PFSK-1 (cell line): ENCODE results near the gene THBS4.

Experiments
- FOXP2 ChIP-seq: optimal IDR thresholded peaks from 2 replicates; pipeline ENCODE3; 2011; ENCODE audit warnings: borderline replicate concordance, control low read depth, inconsistent platforms; ENCODE audit not compliant: insufficient read depth; ENCODE audit errors: extremely low read length, extremely low read depth
- POLR2AphosphoS5 ChIP-seq: IDR thresholded peaks from 2 replicates; pipeline ENCODE4 v1.6.1; 2012; ENCODE audit warnings: low read depth, mild to moderate bottlenecking, control low read depth, low read length, moderate library complexity
- SIN3A ChIP-seq: IDR thresholded peaks from 2 replicates; pipeline ENCODE4 v1.6.1; 2012; ENCODE audit warnings: mild to moderate bottlenecking, low read length, moderate library complexity, borderline replicate concordance; ENCODE audit not compliant: insufficient read depth
- TAF1 ChIP-seq: IDR thresholded peaks from 2 replicates; pipeline ENCODE4 v1.6.1; 2012; ENCODE audit warnings: low read length, control low read depth, borderline replicate concordance; ENCODE audit not compliant: insufficient read depth
- TF ChIP-seq, protein P1 (sequence below), 2 experiments: IDR thresholded peaks; 2 replicates each; pipeline versions ENCODE4 v1.6.1 to v1.8.0; 2011 to 2012; ENCODE audit warnings: low read depth in 2 of 2, low read length in 2 of 2, control low read depth in 1 of 2, inconsistent platforms in 1 of 2, mild to moderate bottlenecking in 1 of 2, moderate library complexity in 1 of 2; ENCODE audit not compliant: insufficient read depth in 1 of 2

Gene THBS4

DNA sequence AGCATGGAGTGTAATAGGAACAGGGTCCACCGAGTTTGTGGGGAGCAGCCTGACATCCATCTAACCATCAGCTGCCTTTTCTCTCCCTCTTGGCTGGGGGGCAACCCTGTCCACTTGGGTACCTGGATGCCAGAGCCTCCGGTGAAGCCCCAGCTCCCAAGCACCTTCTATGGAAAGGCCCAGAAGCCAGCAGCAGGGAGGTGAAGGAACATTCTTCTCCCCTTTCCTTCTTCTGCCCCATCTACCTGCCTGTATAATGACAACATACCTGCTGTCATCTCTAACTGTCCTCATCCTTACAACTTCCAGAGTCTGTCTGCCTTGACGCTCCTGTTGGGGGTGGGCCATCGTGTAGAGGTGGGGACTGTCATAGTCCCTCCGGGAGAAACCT is 33.1 kb downstream of the THBS4 start:
- TF ChIP-seq, protein P1, sequence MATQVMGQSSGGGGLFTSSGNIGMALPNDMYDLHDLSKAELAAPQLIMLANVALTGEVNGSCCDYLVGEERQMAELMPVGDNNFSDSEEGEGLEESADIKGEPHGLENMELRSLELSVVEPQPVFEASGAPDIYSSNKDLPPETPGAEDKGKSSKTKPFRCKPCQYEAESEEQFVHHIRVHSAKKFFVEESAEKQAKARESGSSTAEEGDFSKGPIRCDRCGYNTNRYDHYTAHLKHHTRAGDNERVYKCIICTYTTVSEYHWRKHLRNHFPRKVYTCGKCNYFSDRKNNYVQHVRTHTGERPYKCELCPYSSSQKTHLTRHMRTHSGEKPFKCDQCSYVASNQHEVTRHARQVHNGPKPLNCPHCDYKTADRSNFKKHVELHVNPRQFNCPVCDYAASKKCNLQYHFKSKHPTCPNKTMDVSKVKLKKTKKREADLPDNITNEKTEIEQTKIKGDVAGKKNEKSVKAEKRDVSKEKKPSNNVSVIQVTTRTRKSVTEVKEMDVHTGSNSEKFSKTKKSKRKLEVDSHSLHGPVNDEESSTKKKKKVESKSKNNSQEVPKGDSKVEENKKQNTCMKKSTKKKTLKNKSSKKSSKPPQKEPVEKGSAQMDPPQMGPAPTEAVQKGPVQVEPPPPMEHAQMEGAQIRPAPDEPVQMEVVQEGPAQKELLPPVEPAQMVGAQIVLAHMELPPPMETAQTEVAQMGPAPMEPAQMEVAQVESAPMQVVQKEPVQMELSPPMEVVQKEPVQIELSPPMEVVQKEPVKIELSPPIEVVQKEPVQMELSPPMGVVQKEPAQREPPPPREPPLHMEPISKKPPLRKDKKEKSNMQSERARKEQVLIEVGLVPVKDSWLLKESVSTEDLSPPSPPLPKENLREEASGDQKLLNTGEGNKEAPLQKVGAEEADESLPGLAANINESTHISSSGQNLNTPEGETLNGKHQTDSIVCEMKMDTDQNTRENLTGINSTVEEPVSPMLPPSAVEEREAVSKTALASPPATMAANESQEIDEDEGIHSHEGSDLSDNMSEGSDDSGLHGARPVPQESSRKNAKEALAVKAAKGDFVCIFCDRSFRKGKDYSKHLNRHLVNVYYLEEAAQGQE (IDR thresholded peaks at IDR 0.05; ENCODE audit: insufficient read depth in 1 of 2, low read depth in 2 of 2, low read length in 2 of 2), result no peak
- no peak for TF ChIP-seq FOXP2
- TF ChIP-seq SIN3A, result no peak
- TF ChIP-seq POLR2AphosphoS5, result no peak
- TF ChIP-seq TAF1, result no peak

DNA sequence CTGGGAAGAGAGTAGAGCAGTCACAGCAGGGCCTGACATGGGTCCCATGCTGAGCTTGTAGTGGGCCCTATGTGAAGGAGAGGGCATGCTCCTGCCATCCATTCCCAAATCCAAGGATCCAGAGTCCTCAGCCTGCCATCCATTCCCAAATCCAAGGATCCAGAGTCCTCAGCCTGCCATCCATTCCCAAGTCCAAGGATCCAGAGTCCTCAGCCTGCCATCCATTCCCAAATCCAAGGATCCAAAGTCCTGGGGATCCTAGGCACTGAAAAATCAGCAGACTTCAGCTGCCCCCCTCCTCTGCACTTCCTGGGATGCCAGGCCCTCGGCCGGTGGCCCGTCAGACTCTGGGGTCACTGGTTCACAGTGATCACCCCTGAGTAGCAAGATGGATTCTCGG is 33.6 kb downstream of the THBS4 start:
- TF ChIP-seq, protein P1 (IDR thresholded peaks at IDR 0.05; ENCODE audit: insufficient read depth in 1 of 2, low read depth in 2 of 2, low read length in 2 of 2), result no peak
- TF ChIP-seq SIN3A, result no peak
- TF ChIP-seq TAF1, result no peak
- no peak for TF ChIP-seq POLR2AphosphoS5
- no peak for TF ChIP-seq FOXP2

DNA sequence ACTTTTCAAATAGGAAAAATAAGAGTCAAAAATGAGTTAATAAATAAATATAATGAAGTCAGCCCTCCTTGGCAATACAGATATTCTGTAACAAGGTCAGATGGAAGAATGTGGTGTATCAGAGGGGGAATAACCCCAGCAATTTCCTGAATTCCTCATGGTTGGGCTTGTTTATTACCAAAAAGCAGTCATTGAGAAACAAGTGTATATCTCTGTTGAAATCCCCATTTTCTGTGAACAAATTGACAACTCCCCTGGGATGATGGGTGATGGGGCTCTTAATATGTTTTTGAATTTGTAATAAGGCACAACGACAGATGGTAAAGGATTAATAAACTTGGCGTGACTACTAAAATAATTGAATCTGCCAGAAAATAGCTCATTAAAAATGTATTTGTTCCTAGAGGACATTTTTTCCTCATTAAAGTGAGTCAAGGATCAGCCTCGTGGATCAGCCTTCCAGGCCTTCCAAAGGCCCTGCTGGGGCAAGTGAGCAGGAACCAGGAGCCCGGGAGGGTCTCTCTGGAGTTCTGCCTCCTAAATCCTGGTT is 34.2 kb downstream of the THBS4 start:
- TF ChIP-seq FOXP2 (no peak), SIN3A (no peak), TAF1 (no peak), POLR2AphosphoS5 (no peak)
- TF ChIP-seq, protein P1 (IDR thresholded peaks at IDR 0.05; ENCODE audit: insufficient read depth in 1 of 2, low read depth in 2 of 2, low read length in 2 of 2), result no peak

DNA sequence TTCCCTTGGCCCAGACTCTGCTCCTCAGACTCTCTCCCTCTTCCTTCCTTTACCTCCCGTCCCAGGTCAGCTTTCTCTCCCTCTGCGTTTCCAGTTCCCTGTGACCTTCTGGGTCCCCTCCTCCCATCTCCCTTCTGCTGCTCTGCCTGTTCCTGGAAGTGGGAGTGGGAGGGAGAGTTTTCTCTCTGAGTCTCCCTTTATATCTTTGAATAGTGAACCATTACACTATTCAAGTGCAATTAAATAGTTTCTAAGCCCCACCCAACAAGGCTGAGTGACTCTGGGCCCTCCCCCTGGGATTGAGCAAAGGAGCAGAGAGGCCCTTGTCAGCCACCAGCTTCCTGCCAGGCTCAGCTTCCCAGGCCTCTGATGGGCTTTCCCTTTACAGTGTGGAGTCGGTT is 34.8 kb downstream of the THBS4 start:
- TF ChIP-seq TAF1 (no peak), POLR2AphosphoS5 (no peak), SIN3A (no peak), FOXP2 (no peak)
- TF ChIP-seq, protein P1 (IDR thresholded peaks at IDR 0.05; ENCODE audit: insufficient read depth in 1 of 2, low read depth in 2 of 2, low read length in 2 of 2), result no peak

GRCh38 chr5:80070338-80071056 is 35.3 kb downstream of the THBS4 start:
- TF ChIP-seq POLR2AphosphoS5 (no peak), TAF1 (no peak), SIN3A (no peak), FOXP2 (no peak)
- TF ChIP-seq, protein P1 (IDR thresholded peaks at IDR 0.05; ENCODE audit: insufficient read depth in 1 of 2, low read depth in 2 of 2, low read length in 2 of 2), result no peak
